ENCODE data around the gene LHCGR.

The LHCGR gene

GRCh38 chr2:48738806-48739205, 16.7 kb downstream of the LHCGR start:
- DNase-seq: no peak

GRCh38 chr2:48736251-48736650, 19.3 kb downstream of the LHCGR start:
- no peak for DNase-seq

GRCh38 chr2:48734576-48735303, 20.8 kb downstream of the LHCGR start:
- DNase-seq: no peak

GRCh38 chr2:48733067-48733503, 22.4 kb downstream of the LHCGR start:
- DNase-seq: peak; percentile 90

- DNase-seq: peak; percentile 54
Observed at GRCh38 chr2:48728840-48729239, 26.7 kb downstream of the LHCGR start.

- DNase-seq: no peak
Observed at GRCh38 chr2:48728295-48728694, 27.2 kb downstream of the LHCGR start.

GRCh38 chr2:48727560-48727959, 28.0 kb downstream of the LHCGR start:
- DNase-seq: no peak

GRCh38 chr2:48725696-48726494, 29.6 kb downstream of the LHCGR start:
- DNase-seq: no peak

GRCh38 chr2:48724278-48724677, 31.2 kb downstream of the LHCGR start:
- DNase-seq: no peak

- DNase-seq: no peak
Observed at GRCh38 chr2:48723129-48723528, 32.4 kb downstream of the LHCGR start.

GRCh38 chr2:48722391-48722790, 33.1 kb downstream of the LHCGR start:
- DNase-seq: no peak

GRCh38 chr2:48721158-48721557, 34.4 kb downstream of the LHCGR start:
- DNase-seq: no peak

- peak; percentile 98 for DNase-seq
Observed at GRCh38 chr2:48719480-48720177, 35.9 kb downstream of the LHCGR start.

GRCh38 chr2:48717846-48718245, 37.7 kb downstream of the LHCGR start:
- no peak for DNase-seq

GRCh38 chr2:48715956-48716355, 39.6 kb downstream of the LHCGR start:
- DNase-seq: peak; percentile 59

GRCh38 chr2:48715042-48715899, 40.3 kb downstream of the LHCGR start:
- DNase-seq: peak; percentile 80

- peak; percentile 83 for DNase-seq
Observed at GRCh38 chr2:48714245-48714644, 41.3 kb downstream of the LHCGR start.

- DNase-seq: peak; percentile 40
Observed at GRCh38 chr2:48713647-48714046, 41.9 kb downstream of the LHCGR start.

GRCh38 chr2:48712151-48712550, 43.4 kb downstream of the LHCGR start:
- no peak for DNase-seq

GRCh38 chr2:48711343-48711742, 44.2 kb downstream of the LHCGR start:
- DNase-seq: no peak

GRCh38 chr2:48709096-48710034, 46.2 kb downstream of the LHCGR start:
- peak; percentile 74 for DNase-seq

All from DMS79 treated with DMSO at 0.1 percent for 48 hours (cell line).